ENCODE measurements around the gene CTDSPL.

CTDSPL gene

GRCh38 chr3:37984596-37984995 lies 122.9 kb downstream of the CTDSPL start:
- no peak overlapping the region for H3K27ac ChIP-seq (replicated peaks)
- H3K4me3 ChIP-seq (replicated peaks; ENCODE audit: insufficient read depth, low read length) = no peak overlapping the region
- H3K27me3 ChIP-seq (ENCODE audit: insufficient read depth, poor library complexity, severe bottlenecking) = no peaks in the 10 kb centered on the region
- no peak for DNase-seq (ENCODE audit: low read depth in 1 of 2, low spot score in 1 of 2)
- TF ChIP-seq POLR2AphosphoS5 (IDR thresholded peaks at IDR 0.05; ENCODE audit: low read depth) (no peak), REST (IDR thresholded peaks at IDR 0.05; ENCODE audit: insufficient replicate concordance, low read depth) (no peak), SPI1 (IDR thresholded peaks at IDR 0.05; ENCODE audit: borderline replicate concordance, low read depth) (no peak), GABPA (IDR thresholded peaks at IDR 0.05; ENCODE audit: low read depth) (no peak)
- TF ChIP-seq, protein P1, sequence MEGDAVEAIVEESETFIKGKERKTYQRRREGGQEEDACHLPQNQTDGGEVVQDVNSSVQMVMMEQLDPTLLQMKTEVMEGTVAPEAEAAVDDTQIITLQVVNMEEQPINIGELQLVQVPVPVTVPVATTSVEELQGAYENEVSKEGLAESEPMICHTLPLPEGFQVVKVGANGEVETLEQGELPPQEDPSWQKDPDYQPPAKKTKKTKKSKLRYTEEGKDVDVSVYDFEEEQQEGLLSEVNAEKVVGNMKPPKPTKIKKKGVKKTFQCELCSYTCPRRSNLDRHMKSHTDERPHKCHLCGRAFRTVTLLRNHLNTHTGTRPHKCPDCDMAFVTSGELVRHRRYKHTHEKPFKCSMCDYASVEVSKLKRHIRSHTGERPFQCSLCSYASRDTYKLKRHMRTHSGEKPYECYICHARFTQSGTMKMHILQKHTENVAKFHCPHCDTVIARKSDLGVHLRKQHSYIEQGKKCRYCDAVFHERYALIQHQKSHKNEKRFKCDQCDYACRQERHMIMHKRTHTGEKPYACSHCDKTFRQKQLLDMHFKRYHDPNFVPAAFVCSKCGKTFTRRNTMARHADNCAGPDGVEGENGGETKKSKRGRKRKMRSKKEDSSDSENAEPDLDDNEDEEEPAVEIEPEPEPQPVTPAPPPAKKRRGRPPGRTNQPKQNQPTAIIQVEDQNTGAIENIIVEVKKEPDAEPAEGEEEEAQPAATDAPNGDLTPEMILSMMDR (IDR thresholded peaks at IDR 0.05; ENCODE audit: insufficient read depth, low read length) = no peak

DNA sequence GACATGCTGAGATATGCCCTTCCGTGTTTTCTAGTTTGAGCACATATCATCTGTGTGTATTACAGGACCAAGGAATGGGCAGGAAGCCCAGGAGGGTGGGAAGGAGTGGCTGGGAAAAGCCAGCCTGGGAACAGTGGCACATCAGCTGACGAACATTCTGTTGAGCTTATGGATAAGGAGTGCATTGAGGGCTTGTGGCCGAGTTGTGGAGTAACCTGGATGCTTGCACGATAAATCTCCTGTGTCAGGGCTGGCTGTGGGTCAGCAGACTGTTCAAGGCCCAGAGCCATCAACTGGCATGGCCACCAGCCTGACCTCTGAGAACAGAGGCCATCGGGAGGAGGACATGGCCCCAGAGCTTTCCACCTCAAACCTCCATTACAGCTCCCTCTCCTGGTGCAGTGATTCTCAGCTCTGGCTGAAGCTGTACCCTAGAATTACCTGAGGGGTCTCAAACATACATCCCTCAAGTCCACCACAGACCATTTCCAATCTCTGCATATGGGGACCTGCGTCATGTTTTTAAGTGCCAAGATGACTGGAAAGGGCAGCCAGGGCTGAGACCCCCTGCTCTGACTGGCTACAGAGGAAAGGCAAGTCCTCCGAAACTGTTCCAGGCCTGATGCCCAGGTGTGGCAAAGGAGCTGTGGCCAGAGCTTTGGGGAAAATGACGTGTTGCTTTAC lies 124.1 kb downstream of the CTDSPL start:
- Histone ChIP-seq H3K27me3 (ENCODE audit: insufficient read depth, poor library complexity, severe bottlenecking) (no peaks in the 10 kb centered on the region), H3K27ac (replicated peaks) (no peak overlapping the region), H3K4me3 (replicated peaks; ENCODE audit: insufficient read depth, low read length) (no peak overlapping the region)
- no peak for TF ChIP-seq REST (IDR thresholded peaks at IDR 0.05; ENCODE audit: insufficient replicate concordance, low read depth)
- no peak for TF ChIP-seq GABPA (IDR thresholded peaks at IDR 0.05; ENCODE audit: low read depth)
- no peak for TF ChIP-seq POLR2AphosphoS5 (IDR thresholded peaks at IDR 0.05; ENCODE audit: low read depth)
- TF ChIP-seq, protein P1 (IDR thresholded peaks at IDR 0.05; ENCODE audit: insufficient read depth, low read length) = no peak
- no peak for TF ChIP-seq SPI1 (IDR thresholded peaks at IDR 0.05; ENCODE audit: borderline replicate concordance, low read depth)
- DNase-seq (ENCODE audit: low read depth in 1 of 2, low spot score in 1 of 2) = no peak

DNA sequence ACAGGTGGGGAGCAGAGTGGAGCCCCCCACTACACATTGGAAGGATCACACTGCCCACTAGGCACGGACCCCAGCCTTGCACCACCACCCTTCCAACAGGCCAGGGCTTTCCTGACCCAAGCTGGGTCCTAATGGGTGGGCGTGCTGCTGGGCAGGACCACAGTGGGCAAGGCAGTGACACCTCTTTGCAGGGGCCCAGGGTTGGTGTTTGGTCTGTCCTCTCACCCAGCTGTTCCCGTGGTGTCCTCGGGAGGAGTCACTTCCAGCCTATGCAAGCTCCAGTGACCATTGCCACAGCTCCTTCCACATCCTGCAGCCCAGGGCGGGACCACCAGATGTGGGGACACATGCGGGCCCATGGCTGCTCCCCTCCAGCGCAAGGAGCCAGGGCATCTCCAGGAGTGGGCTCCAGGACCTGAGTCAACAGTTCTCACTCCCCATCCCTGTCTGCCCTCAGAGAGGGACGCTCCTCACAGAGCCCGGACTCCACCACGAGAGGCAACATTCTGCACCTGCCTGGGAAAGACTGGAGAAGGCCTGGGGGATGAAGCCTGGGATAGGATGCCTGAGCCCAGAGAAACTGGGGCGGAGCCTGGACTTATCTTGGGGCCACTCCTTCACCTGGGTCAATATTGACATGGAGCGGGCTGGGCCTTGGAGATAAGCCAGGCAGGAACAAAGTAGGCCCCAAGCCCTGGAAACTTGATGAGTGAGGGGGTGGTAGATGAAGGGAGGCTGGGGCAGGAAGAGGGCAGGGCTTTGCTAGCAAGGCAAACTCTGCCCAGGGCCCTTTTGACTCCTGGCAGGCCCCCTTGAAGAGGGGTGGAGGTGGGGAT lies 125.0 kb downstream of the CTDSPL start:
- H3K27ac ChIP-seq (replicated peaks) = no peak overlapping the region
- DNase-seq (ENCODE audit: low read depth in 1 of 2, low spot score in 1 of 2) = no peak

More for the DNA sequence above, 125.0 kb downstream of the CTDSPL start:
- TF ChIP-seq SPI1 (IDR thresholded peaks at IDR 0.05; ENCODE audit: borderline replicate concordance, low read depth) (no peak), REST (IDR thresholded peaks at IDR 0.05; ENCODE audit: insufficient replicate concordance, low read depth) (no peak), GABPA (IDR thresholded peaks at IDR 0.05; ENCODE audit: low read depth) (no peak), POLR2AphosphoS5 (IDR thresholded peaks at IDR 0.05; ENCODE audit: low read depth) (no peak)
- TF ChIP-seq, protein P1 (IDR thresholded peaks at IDR 0.05; ENCODE audit: insufficient read depth, low read length) = no peak
- Histone ChIP-seq H3K4me3 (replicated peaks; ENCODE audit: insufficient read depth, low read length) (no peak overlapping the region), H3K27me3 (ENCODE audit: insufficient read depth, poor library complexity, severe bottlenecking) (no peaks in the 10 kb centered on the region)

All from HL-60 (cell line).